ENCODE data around the gene LSM14A. TPM values are rescaled to one million over a fixed set of nuclear protein-coding genes. Genes with fewer than 3 reads are reported as not detected.

Gene LSM14A
- total and polyA plus RNA-seq, 2 of the 13 experiments (the other 11 are each of a cell fraction or from before 2014, with no cell fraction given): 77.0 to 83.6 TPM

- TF ChIP-seq ZNF772 (CRISPR knock-in tag; IDR thresholded peaks at IDR 0.05) (no peak), ZNF292 (CRISPR knock-in tag; IDR thresholded peaks at IDR 0.05; ENCODE audit: borderline replicate concordance, low read depth) (no peak), ZNF740 (CRISPR knock-in tag; IDR thresholded peaks at IDR 0.05) (no peak), SSRP1 (CRISPR knock-in tag; IDR thresholded peaks at IDR 0.05) (no peak), ZNF564 (CRISPR knock-in tag; IDR thresholded peaks at IDR 0.05) (peak; percentile 69; the same call in 1 of the 2 replicates), CCDC6 (CRISPR knock-in tag; IDR thresholded peaks at IDR 0.05) (peak; percentile 40; the same call in 1 of the 2 replicates), GABPA (IDR thresholded peaks at IDR 0.05; ENCODE audit: low read depth, low read length) (peak; percentile 79), GABPA (CRISPR knock-in tag; IDR thresholded peaks at IDR 0.05; ENCODE audit: low read depth) (peak; percentile 88), KLF13 (CRISPR knock-in tag; IDR thresholded peaks at IDR 0.05) (no peak), KMT2B (CRISPR knock-in tag; IDR thresholded peaks at IDR 0.05) (peak; percentile 84), TEAD2 (CRISPR knock-in tag; IDR thresholded peaks at IDR 0.05) (no peak), PCBP1 (IDR thresholded peaks at IDR 0.05; ENCODE audit: borderline replicate concordance, low read depth, low read length) (0 out of 2 replicates have a peak, but pooled peaks have one; percentile 38), SRSF9 (IDR thresholded peaks at IDR 0.05; ENCODE audit: borderline replicate concordance, insufficient read depth, low read depth, low read length, poor library complexity, severe bottlenecking) (no peak), RXRB (CRISPR knock-in tag; IDR thresholded peaks at IDR 0.05; ENCODE audit: borderline replicate concordance) (peak; percentile 19; the same call in 1 of the 2 replicates), U2AF1 (optimal IDR thresholded peaks at IDR 0.05; ENCODE audit: low read depth, low read length) (no peak), ZNF841 (CRISPR knock-in tag; IDR thresholded peaks at IDR 0.05; ENCODE audit: borderline replicate concordance) (no peak), CBFB (CRISPR knock-in tag; IDR thresholded peaks at IDR 0.05) (no peak), RARA (CRISPR knock-in tag; IDR thresholded peaks at IDR 0.05) (no peak), ZNF589 (CRISPR knock-in tag; conservative IDR thresholded peaks at IDR 0.05) (no peak)
- TF ChIP-seq, protein P1, sequence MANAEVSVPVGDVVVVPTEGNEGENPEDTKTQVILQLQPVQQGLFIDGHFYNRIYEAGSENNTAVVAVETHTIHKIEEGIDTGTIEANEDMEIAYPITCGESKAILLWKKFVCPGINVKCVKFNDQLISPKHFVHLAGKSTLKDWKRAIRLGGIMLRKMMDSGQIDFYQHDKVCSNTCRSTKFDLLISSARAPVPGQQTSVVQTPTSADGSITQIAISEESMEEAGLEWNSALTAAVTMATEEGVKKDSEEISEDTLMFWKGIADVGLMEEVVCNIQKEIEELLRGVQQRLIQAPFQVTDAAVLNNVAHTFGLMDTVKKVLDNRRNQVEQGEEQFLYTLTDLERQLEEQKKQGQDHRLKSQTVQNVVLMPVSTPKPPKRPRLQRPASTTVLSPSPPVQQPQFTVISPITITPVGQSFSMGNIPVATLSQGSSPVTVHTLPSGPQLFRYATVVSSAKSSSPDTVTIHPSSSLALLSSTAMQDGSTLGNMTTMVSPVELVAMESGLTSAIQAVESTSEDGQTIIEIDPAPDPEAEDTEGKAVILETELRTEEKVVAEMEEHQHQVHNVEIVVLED (CRISPR knock-in tag; IDR thresholded peaks at IDR 0.05; ENCODE audit: borderline replicate concordance): no peak
- TF ChIP-seq, protein P2, sequence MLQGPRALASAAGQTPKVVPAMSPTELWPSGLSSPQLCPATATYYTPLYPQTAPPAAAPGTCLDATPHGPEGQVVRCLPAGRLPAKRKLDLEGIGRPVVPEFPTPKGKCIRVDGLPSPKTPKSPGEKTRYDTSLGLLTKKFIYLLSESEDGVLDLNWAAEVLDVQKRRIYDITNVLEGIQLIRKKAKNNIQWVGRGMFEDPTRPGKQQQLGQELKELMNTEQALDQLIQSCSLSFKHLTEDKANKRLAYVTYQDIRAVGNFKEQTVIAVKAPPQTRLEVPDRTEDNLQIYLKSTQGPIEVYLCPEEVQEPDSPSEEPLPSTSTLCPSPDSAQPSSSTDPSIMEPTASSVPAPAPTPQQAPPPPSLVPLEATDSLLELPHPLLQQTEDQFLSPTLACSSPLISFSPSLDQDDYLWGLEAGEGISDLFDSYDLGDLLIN (CRISPR knock-in tag; IDR thresholded peaks at IDR 0.05; ENCODE audit: borderline replicate concordance): peak; percentile 73; the same call in 1 of the 2 replicates
These were observed 81.9 kb downstream of the LSM14A start, which contains the start of gene GARRE1 (continued) for GRCh38 chr19:34254046-34254697.
